ENCODE results near the gene C10orf88. TPM values are rescaled to one million over a fixed set of nuclear protein-coding genes. Genes with fewer than 3 reads are reported as not detected.

C10orf88 gene
- total RNA-seq, 1 donor: 9.9 TPM

DNA sequence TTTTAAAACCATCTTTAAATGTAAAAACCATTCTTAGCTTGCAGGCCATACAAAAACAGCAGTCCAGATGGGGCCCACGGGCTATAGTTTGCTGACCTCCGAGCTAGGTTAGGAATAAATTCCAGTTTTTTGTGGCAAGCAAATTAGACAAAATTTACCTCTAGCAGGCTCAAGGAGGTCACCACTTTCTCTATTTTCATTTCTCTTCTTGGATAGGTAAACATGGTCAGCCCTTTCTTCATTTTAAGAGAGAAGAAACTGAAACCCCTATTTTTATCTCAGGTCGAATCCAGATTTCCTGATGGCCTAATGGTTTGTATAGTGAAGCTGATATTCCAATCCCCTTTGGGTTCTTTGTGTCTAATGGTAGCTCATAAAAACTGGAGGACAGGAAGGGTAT is 43.8 kb upstream of the C10orf88 start:
- no peak overlapping the region for H3K4me3 ChIP-seq (ENCODE audit: low read depth, low read length)
- TF ChIP-seq, protein P1, sequence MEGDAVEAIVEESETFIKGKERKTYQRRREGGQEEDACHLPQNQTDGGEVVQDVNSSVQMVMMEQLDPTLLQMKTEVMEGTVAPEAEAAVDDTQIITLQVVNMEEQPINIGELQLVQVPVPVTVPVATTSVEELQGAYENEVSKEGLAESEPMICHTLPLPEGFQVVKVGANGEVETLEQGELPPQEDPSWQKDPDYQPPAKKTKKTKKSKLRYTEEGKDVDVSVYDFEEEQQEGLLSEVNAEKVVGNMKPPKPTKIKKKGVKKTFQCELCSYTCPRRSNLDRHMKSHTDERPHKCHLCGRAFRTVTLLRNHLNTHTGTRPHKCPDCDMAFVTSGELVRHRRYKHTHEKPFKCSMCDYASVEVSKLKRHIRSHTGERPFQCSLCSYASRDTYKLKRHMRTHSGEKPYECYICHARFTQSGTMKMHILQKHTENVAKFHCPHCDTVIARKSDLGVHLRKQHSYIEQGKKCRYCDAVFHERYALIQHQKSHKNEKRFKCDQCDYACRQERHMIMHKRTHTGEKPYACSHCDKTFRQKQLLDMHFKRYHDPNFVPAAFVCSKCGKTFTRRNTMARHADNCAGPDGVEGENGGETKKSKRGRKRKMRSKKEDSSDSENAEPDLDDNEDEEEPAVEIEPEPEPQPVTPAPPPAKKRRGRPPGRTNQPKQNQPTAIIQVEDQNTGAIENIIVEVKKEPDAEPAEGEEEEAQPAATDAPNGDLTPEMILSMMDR (IDR thresholded peaks at IDR 0.05; ENCODE audit: insufficient read depth, low read depth, low read length): no peak
- no peak for DNase-seq (ENCODE audit: low read depth)

GRCh38 chr10:122995936-122996335 is 41.9 kb upstream of the C10orf88 start:
- DNase-seq (ENCODE audit: low read depth): no peak
- H3K4me3 ChIP-seq (ENCODE audit: low read depth, low read length): no peak overlapping the region
- TF ChIP-seq, protein P1 (IDR thresholded peaks at IDR 0.05; ENCODE audit: insufficient read depth, low read depth, low read length): no peak

- no peak for DNase-seq (ENCODE audit: low read depth)
- TF ChIP-seq, protein P1 (IDR thresholded peaks at IDR 0.05; ENCODE audit: insufficient read depth, low read depth, low read length): no peak
- H3K4me3 ChIP-seq (ENCODE audit: low read depth, low read length): no peak overlapping the region
Observed at GRCh38 chr10:122993797-122994336, 39.8 kb upstream of the C10orf88 start.

- DNase-seq (ENCODE audit: low read depth): no peak
- no peak overlapping the region for H3K4me3 ChIP-seq (ENCODE audit: low read depth, low read length)
- TF ChIP-seq, protein P1 (IDR thresholded peaks at IDR 0.05; ENCODE audit: insufficient read depth, low read depth, low read length): no peak
Observed at GRCh38 chr10:122992031-122992585, 38.1 kb upstream of the C10orf88 start.

DNA sequence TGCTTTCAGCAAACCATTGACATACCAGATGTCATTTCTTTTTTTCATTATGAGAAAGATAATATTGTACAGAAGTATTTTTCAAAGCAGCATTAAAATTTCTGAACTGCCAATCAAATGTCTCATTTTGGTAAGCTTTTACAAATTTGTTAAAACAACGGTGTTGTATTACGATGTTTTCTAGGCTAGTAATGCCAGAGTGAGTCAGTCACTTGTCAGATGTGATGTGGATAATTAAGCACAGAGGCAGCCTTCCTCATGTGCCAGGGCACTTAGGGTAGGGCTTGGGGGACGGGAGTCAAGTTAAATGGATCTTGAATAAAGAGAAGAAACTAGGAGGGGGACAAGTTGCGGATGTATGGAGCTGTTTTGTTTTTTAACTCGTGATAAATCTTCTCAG is 36.3 kb upstream of the C10orf88 start:
- no peak overlapping the region for H3K4me3 ChIP-seq (ENCODE audit: low read depth, low read length)
- DNase-seq (ENCODE audit: low read depth): no peak
- TF ChIP-seq, protein P1 (IDR thresholded peaks at IDR 0.05; ENCODE audit: insufficient read depth, low read depth, low read length): no peak

GRCh38 chr10:122988501-122988900 is 34.5 kb upstream of the C10orf88 start:
- DNase-seq (ENCODE audit: low read depth): no peak
- H3K4me3 ChIP-seq (ENCODE audit: low read depth, low read length): no peak overlapping the region
- TF ChIP-seq, protein P1 (IDR thresholded peaks at IDR 0.05; ENCODE audit: insufficient read depth, low read depth, low read length): no peak

DNA sequence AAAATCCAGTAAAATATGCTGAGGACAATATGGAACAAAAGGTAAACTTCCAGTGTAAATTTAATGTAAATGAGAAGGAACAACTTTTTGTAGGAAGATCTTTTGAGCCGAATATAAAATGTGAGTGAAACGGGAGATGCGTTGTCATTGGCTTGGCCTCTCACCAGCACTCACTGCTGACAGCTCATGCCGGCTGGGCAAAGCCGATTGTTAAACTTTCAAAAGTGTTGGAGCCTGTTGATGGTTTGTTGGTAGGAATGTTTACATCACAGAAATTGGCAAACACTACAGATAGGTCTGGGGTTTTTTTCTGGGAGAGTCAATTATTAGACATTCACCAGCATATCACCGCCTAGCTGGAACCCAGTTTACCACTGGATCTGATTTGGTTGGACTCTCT is 32.3 kb upstream of the C10orf88 start:
- DNase-seq (ENCODE audit: low read depth): no peak
- TF ChIP-seq, protein P1 (IDR thresholded peaks at IDR 0.05; ENCODE audit: insufficient read depth, low read depth, low read length): no peak
- no peak overlapping the region for H3K4me3 ChIP-seq (ENCODE audit: low read depth, low read length)

Data from fibroblast of villous mesenchyme (primary cell).